Neural crest cell (in vitro differentiated cells): ENCODE data around the gene PCDH10. TPM values are rescaled to one million over a fixed set of nuclear protein-coding genes. Genes with fewer than 3 reads are reported as not detected.

Experiments used
- DNase-seq: peaks from one replicate; pipeline ENCODE4 v3.0.0; 2021; ENCODE audit warnings: low read depth, mixed read lengths, low spot score
- H3K27ac Mint-ChIP-seq: one replicate; pipeline ENCODE4 v1.8.0; 2021; ENCODE audit warnings: mild to moderate bottlenecking, mixed read lengths; ENCODE audit not compliant: unreplicated experiment
- H3K27me3 Mint-ChIP-seq: 2 replicates; pipeline ENCODE4 v1.8.0; 2021; ENCODE audit warnings: low read depth, mild to moderate bottlenecking, mixed read lengths
- H3K36me3 Mint-ChIP-seq: 2 replicates; pipeline ENCODE4 v1.8.0; 2021; ENCODE audit warnings: low read depth, mild to moderate bottlenecking, mixed read lengths
- H3K4me1 Mint-ChIP-seq: 2 replicates; pipeline ENCODE4 v1.8.0; 2021; ENCODE audit warnings: mixed read lengths
- H3K4me3 Mint-ChIP-seq: one replicate; pipeline ENCODE4 v1.8.0; 2021; ENCODE audit warnings: mild to moderate bottlenecking, mixed read lengths
- H3K9me3 Mint-ChIP-seq: 2 replicates; pipeline ENCODE4 v1.8.0; 2021; ENCODE audit warnings: mixed read lengths
- total RNA-seq: library from RNA; stranded (reverse); gene quantifications from 2 replicates; pipeline ENCODE4 v1.2.1, GENCODE V29; 2021
- TF ChIP-seq, protein P1 (sequence below): fragments of 200-600 bp; sonication (generic); conservative IDR thresholded peaks from 2 replicates; pipeline ENCODE4 v1.5.0; 2021; ENCODE audit warnings: antibody characterized with exemption, mild to moderate bottlenecking

PCDH10 gene
- total RNA-seq, 1 donor from 2014 or later = 3.8 TPM

DNA sequence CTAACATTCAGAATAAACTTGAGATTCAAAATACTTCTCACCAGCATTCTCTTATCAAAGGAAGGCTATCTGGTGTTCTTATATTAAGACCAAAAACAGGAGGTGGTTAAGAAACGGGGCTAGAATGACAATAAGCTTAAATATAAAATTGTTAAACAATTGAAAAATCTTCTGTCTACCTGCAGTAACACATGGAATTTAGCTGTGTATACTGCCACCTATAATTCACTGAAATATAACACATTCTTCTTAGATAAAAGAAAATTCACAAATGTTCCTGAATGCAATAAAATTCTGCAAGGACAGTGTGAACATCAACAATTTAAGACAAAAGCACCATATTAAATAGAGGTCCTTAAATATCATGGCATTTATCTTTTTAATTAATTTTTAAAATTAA is 11.5 kb upstream of the PCDH10 start:
- Mint-ChIP-seq H3K9me3 (no peaks in the 10 kb centered on the region), H3K27me3 (no peaks in the 10 kb centered on the region), H3K36me3 (no peaks in the 10 kb centered on the region), H3K27ac (no peak overlapping the region), H3K4me1 (no peaks in the 10 kb centered on the region), H3K4me3 (no peak overlapping the region)
- no peak for DNase-seq
- TF ChIP-seq, protein P1, sequence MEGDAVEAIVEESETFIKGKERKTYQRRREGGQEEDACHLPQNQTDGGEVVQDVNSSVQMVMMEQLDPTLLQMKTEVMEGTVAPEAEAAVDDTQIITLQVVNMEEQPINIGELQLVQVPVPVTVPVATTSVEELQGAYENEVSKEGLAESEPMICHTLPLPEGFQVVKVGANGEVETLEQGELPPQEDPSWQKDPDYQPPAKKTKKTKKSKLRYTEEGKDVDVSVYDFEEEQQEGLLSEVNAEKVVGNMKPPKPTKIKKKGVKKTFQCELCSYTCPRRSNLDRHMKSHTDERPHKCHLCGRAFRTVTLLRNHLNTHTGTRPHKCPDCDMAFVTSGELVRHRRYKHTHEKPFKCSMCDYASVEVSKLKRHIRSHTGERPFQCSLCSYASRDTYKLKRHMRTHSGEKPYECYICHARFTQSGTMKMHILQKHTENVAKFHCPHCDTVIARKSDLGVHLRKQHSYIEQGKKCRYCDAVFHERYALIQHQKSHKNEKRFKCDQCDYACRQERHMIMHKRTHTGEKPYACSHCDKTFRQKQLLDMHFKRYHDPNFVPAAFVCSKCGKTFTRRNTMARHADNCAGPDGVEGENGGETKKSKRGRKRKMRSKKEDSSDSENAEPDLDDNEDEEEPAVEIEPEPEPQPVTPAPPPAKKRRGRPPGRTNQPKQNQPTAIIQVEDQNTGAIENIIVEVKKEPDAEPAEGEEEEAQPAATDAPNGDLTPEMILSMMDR = no peak

DNA sequence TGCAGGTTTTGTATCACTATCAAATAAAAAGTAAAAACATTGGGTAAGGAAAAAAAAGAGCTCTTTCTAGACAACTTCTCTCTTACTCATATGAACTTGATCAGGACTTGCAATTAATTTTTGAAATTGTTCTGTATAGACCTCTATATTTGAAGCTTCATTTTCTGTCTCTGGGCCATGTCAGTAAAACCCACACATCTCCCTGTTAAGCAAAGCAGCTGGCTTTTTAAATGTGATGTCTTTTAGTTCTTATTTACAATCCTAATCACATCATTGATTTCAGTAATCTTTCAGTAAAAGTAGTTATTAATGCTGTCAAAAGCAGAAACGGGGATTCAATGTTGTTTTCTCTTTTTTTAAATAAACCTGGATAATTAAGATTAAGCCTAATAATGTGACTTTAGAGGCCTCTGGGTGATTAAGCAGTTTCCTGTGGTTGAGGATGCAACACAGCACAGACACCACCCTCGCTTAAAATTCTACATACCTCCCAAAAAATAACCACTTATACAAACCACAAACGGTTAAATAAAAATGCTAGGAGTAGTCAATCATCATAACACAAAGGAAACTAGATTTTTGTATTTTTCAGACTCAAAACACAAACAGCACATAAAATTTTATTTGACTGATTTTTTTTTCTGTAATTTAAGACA is 5.2 kb upstream of the PCDH10 start:
- H3K27ac Mint-ChIP-seq = no peak overlapping the region
- DNase-seq = no peak
- no peak overlapping the region for H3K4me3 Mint-ChIP-seq
- no peaks in the 10 kb centered on the region for H3K9me3 Mint-ChIP-seq
- TF ChIP-seq, protein P1 = no peak
- no peaks in the 10 kb centered on the region for H3K36me3 Mint-ChIP-seq
- H3K27me3 Mint-ChIP-seq = peaks cover 30% of the 10 kb centered on the region
- peaks cover 28% of the 10 kb centered on the region for H3K4me1 Mint-ChIP-seq

DNA sequence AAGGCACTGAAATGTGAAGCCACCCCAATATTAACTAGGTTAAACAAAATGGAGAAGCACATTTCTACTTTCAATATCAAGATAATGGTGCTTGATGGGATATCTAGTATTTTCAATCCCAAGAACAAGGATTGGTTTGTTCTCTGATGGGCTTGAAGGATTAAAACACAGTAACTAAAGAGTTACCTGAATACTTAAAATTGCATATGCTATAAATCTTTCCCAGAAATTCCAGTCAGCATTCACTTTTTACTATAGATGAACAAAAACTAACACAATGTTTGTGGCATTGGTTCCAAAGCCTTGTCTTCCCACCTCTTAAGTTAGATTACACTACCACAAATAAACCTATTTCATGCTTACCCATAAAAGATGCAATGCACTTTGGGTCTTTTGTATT is 3.9 kb upstream of the PCDH10 start:
- peak overlapping the region; percentile 89 for H3K4me3 Mint-ChIP-seq
- H3K27me3 Mint-ChIP-seq = peaks cover 44% of the 10 kb centered on the region
- H3K9me3 Mint-ChIP-seq = no peaks in the 10 kb centered on the region
- no peak for DNase-seq
- no peaks in the 10 kb centered on the region for H3K36me3 Mint-ChIP-seq
- H3K27ac Mint-ChIP-seq = no peak overlapping the region
- peaks cover 42% of the 10 kb centered on the region for H3K4me1 Mint-ChIP-seq
- TF ChIP-seq, protein P1 = no peak

- Mint-ChIP-seq H3K4me1 (peaks cover 49% of the 10 kb centered on the region), H3K27me3 (peaks cover 51% of the 10 kb centered on the region), H3K4me3 (peak overlapping the region; percentile 89), H3K27ac (no peak overlapping the region), H3K9me3 (no peaks in the 10 kb centered on the region), H3K36me3 (no peaks in the 10 kb centered on the region)
- no peak for DNase-seq
- TF ChIP-seq, protein P1 = no peak
Observed at GRCh38 chr4:133145758-133146573, 3.1 kb upstream of the PCDH10 start.

DNA sequence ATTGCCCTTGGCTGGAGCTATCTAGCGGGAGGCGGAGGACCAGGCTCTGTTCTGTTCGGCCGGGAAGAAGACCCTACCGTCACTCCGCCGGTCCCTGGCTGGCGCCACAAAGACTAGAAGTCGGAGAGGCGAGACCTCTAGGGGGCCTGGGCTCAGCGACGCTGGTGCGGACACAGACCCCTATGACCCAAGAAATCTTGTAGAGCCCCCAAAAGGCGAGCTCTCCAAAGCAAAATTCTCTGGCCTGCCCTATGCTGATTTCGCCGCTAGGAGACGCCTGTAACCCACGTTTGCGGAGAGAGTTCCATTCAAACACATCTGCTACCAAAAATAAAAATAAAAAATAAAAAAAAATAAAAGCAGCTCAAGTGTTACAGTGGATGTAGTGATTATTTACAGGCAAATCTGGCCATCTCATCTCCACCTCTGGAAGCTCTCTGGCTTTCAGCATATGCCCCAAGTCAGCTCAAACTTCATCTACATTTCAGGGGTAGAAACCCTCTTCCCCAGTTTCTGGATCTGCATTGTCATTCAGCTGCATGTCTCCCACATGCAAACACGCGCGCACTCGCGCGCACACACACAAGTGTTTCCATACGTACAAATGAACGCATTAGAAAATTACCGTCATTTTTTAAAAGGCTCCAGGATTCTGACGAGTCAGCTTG is 2.4 kb upstream of the PCDH10 start:
- peaks cover 54% of the 10 kb centered on the region for H3K4me1 Mint-ChIP-seq
- no peaks in the 10 kb centered on the region for H3K36me3 Mint-ChIP-seq
- H3K4me3 Mint-ChIP-seq = peak overlapping the region; percentile 89
- H3K27me3 Mint-ChIP-seq = peaks cover 59% of the 10 kb centered on the region
- H3K27ac Mint-ChIP-seq = peak overlapping the region; percentile 58
- H3K9me3 Mint-ChIP-seq = no peaks in the 10 kb centered on the region
- DNase-seq = peak; percentile 73
- TF ChIP-seq, protein P1 = peak; percentile 93
